Activated T-helper 1 cell treated with Interleukin-2 at 50 U/mL for 16 hours (primary cell): ENCODE data around the gene GADD45A.

ENCODE experiments used
- DNase-seq: peaks from one replicate; pipeline ENCODE4 v3.0.0-alpha.2; 2020; ENCODE audit warnings: low read depth

Gene GADD45A

GRCh38 chr1:67689267-67690017 is 4.4 kb downstream of the GADD45A start:
- DNase-seq: no peak

- DNase-seq: no peak
Measured at GRCh38 chr1:67690018-67690363, 5.0 kb downstream of the GADD45A start.

- DNase-seq: no peak
Measured at GRCh38 chr1:67690411-67690810, 5.4 kb downstream of the GADD45A start.

GRCh38 chr1:67691712-67692111 is 6.7 kb downstream of the GADD45A start:
- no peak for DNase-seq

GRCh38 chr1:67695963-67696362 is 11.0 kb downstream of the GADD45A start:
- no peak for DNase-seq

- no peak for DNase-seq
Measured at GRCh38 chr1:67696708-67697107, 11.7 kb downstream of the GADD45A start.

- no peak for DNase-seq
Measured at GRCh38 chr1:67700220-67700619, 15.2 kb downstream of the GADD45A start.

- DNase-seq: no peak
Measured at GRCh38 chr1:67700692-67701410, 15.8 kb downstream of the GADD45A start.

- no peak for DNase-seq
Measured at GRCh38 chr1:67701876-67702275, 16.9 kb downstream of the GADD45A start.

GRCh38 chr1:67704351-67704750 is 19.4 kb downstream of the GADD45A start:
- DNase-seq: no peak

GRCh38 chr1:67705735-67706453 is 20.9 kb downstream of the GADD45A start:
- no peak for DNase-seq

GRCh38 chr1:67708606-67709005 is 23.6 kb downstream of the GADD45A start:
- DNase-seq: no peak

- no peak for DNase-seq
Measured at GRCh38 chr1:67710417-67710816, 25.4 kb downstream of the GADD45A start.

GRCh38 chr1:67711158-67711854 is 26.3 kb downstream of the GADD45A start:
- DNase-seq: no peak

- DNase-seq: no peak
Measured at GRCh38 chr1:67711855-67712212, 26.8 kb downstream of the GADD45A start.

GRCh38 chr1:67713057-67713846 is 28.3 kb downstream of the GADD45A start:
- DNase-seq: no peak

GRCh38 chr1:67715819-67716218 is 30.8 kb downstream of the GADD45A start:
- DNase-seq: no peak

GRCh38 chr1:67716800-67717199 is 31.8 kb downstream of the GADD45A start:
- no peak for DNase-seq

- no peak for DNase-seq
Measured at GRCh38 chr1:67717876-67718275, 32.9 kb downstream of the GADD45A start.

- DNase-seq: no peak
Measured at GRCh38 chr1:67719329-67720196, 34.6 kb downstream of the GADD45A start.

GRCh38 chr1:67721112-67721511 is 36.1 kb downstream of the GADD45A start:
- DNase-seq: no peak
